Neural cell (in vitro differentiated cells): ENCODE results near the gene GMDS. TPM values are rescaled to one million over a fixed set of nuclear protein-coding genes. Genes with fewer than 3 reads are reported as not detected.

Experiments
- H2AFZ ChIP-seq: fragments of 200-600, 300-800 bp; sonication (generic), shearing (Covaris generic); 2 replicates; pipeline ENCODE4 v1.6.0; 2014; ENCODE audit warnings: low read depth, mild to moderate bottlenecking, antibody characterized with exemption, low read length, moderate library complexity
- H3F3A ChIP-seq: fragments of 200-600 bp; shearing (Covaris generic); 2 replicates; pipeline ENCODE4 v1.6.1; 2016; ENCODE audit warnings: mild to moderate bottlenecking, moderate library complexity, mixed read lengths, antibody characterized with exemption, low read length; ENCODE audit not compliant: insufficient read depth, poor library complexity, severe bottlenecking
- H3K27ac ChIP-seq: fragments of 200-600, 300-800 bp; sonication (generic), shearing (Covaris generic); 2 replicates; pipeline ENCODE4 v1.5.1; 2014; ENCODE audit warnings: mild to moderate bottlenecking, low read length, moderate library complexity
- H3K27me3 ChIP-seq: fragments of 300-800, 200-600 bp; sonication (generic), shearing (Covaris generic); 2 replicates; pipeline ENCODE4 v1.6.0; 2014; ENCODE audit warnings: mild to moderate bottlenecking, low read depth, low read length, moderate library complexity; ENCODE audit not compliant: insufficient read depth
- H3K36me3 ChIP-seq: fragments of 300-800, 200-600 bp; sonication (generic), shearing (Covaris generic); 2 replicates; pipeline ENCODE4 v1.5.1; 2014; ENCODE audit warnings: mild to moderate bottlenecking, antibody characterized with exemption, low read length, moderate library complexity; ENCODE audit not compliant: insufficient read depth
- H3K4me2 ChIP-seq: fragments of 300-800, 200-600 bp; sonication (generic), shearing (Covaris generic); 2 replicates; pipeline ENCODE4 v1.6.0; 2014; ENCODE audit warnings: mild to moderate bottlenecking, low read length
- H3K4me3 ChIP-seq: fragments of 300-800, 200-600 bp; sonication (generic), shearing (Covaris generic); 2 replicates; pipeline ENCODE4 v1.5.1; 2014; ENCODE audit warnings: mild to moderate bottlenecking, low read length, moderate library complexity
- H3K79me2 ChIP-seq: fragments of 200-600 bp; shearing (Covaris generic); replicated peaks from 2 replicates; pipeline ENCODE4 v1.6.0; 2014; ENCODE audit warnings: mild to moderate bottlenecking, low read length, moderate library complexity; ENCODE audit not compliant: insufficient read depth
- H3K9ac ChIP-seq: fragments of 300-800, 200-600 bp; sonication (generic), shearing (Covaris generic); 2 replicates; pipeline ENCODE4 v1.6.1; 2016; ENCODE audit warnings: mild to moderate bottlenecking, low read length, mixed read lengths
- H3K9me2 ChIP-seq: fragments of 200-600 bp; shearing (Covaris generic); 2 replicates; pipeline ENCODE4 v1.6.1; 2016; ENCODE audit warnings: mild to moderate bottlenecking, low read length, mixed read lengths; ENCODE audit not compliant: insufficient read depth
- H3K9me3 ChIP-seq: fragments of 200-600, 300-800 bp; sonication (generic), shearing (Covaris generic); 2 replicates; pipeline ENCODE4 v1.6.1; 2016; ENCODE audit warnings: mild to moderate bottlenecking, mixed run types, low read length, moderate library complexity, mixed read lengths
- H4K20me1 ChIP-seq: fragments of 200-600 bp; shearing (Covaris generic); 2 replicates; pipeline ENCODE4 v1.6.1; 2016; ENCODE audit warnings: mild to moderate bottlenecking, mixed run types; ENCODE audit not compliant: insufficient read depth
- CTCF ChIP-seq: fragments of 450-650 bp; IDR thresholded peaks from 2 replicates; pipeline ENCODE4 v1.5.1; 2014; ENCODE audit warnings: antibody characterized with exemption, mild to moderate bottlenecking, moderate library complexity; ENCODE audit not compliant: poor library complexity, severe bottlenecking
- EP300 ChIP-seq: fragments of 450-650 bp; conservative IDR thresholded peaks from 2 replicates; pipeline ENCODE4 v1.6.1; 2014; ENCODE audit warnings: antibody characterized with exemption, mild to moderate bottlenecking, moderate library complexity; ENCODE audit not compliant: poor library complexity, severe bottlenecking
- EZH2 ChIP-seq: fragments of 200-600, 300-800 bp; shearing (Covaris generic), sonication (generic); IDR thresholded peaks from 2 replicates; pipeline ENCODE4 v1.6.1; 2014; ENCODE audit warnings: antibody characterized with exemption, low read length, borderline replicate concordance, mild to moderate bottlenecking; ENCODE audit not compliant: insufficient read depth, poor library complexity, severe bottlenecking
- MXI1 ChIP-seq: fragments of 450-650 bp; conservative IDR thresholded peaks from 2 replicates; pipeline ENCODE4 v1.6.1; 2014; ENCODE audit warnings: antibody characterized with exemption, mild to moderate bottlenecking; ENCODE audit not compliant: poor library complexity, severe bottlenecking
- POLR2AphosphoS5 ChIP-seq: IDR thresholded peaks from 2 replicates; pipeline ENCODE4 v1.6.1; 2012
- RAD21 ChIP-seq: fragments of 450-650 bp; conservative IDR thresholded peaks from 2 replicates; pipeline ENCODE4 v1.6.1; 2014; ENCODE audit warnings: antibody characterized with exemption, mild to moderate bottlenecking, moderate library complexity
- REST ChIP-seq: IDR thresholded peaks from 2 replicates; pipeline ENCODE4 v1.6.1; 2012; ENCODE audit warnings: borderline replicate concordance
- SMC3 ChIP-seq: fragments of 450-650 bp; conservative IDR thresholded peaks from 2 replicates; pipeline ENCODE4 v1.6.1; 2014; ENCODE audit warnings: antibody characterized with exemption, mild to moderate bottlenecking, moderate library complexity; ENCODE audit not compliant: poor library complexity
- TAF1 ChIP-seq: IDR thresholded peaks from 2 replicates; pipeline ENCODE4 v1.6.1; 2012; ENCODE audit warnings: low read depth
- polyA plus RNA-seq: library from polyadenylated mRNA; depleted of rRNA; stranded (reverse); fragments of >200 nt; gene quantifications from 2 replicates; pipeline ENCODE4 v1.2.3, GENCODE V29; 2014

The GMDS gene
- polyA plus RNA-seq, 1 donor from 2014 or later, result 11.4 TPM

- Histone ChIP-seq H3K4me3 (no peak overlapping the region), H3K36me3 (no peaks in the 10 kb centered on the region), H3K9ac (no peak overlapping the region), H4K20me1 (no peaks in the 10 kb centered on the region), H3K27me3 (no peaks in the 10 kb centered on the region), H3K9me3 (peaks cover 8% of the 10 kb centered on the region), H3K4me2 (no peak overlapping the region), H2AFZ (no peak overlapping the region), H3K9me2 (no peaks in the 10 kb centered on the region), H3F3A (no peaks in the 10 kb centered on the region), H3K27ac (no peak overlapping the region), H3K79me2 (no peaks in the 10 kb centered on the region)
- TF ChIP-seq POLR2AphosphoS5, result no peak
- TF ChIP-seq SMC3, result no peak
- no peak for TF ChIP-seq EZH2
- no peak for TF ChIP-seq EP300
- TF ChIP-seq RAD21, result no peak
- no peak for TF ChIP-seq CTCF
- TF ChIP-seq MXI1, result no peak
- no peak for TF ChIP-seq TAF1
- no peak for TF ChIP-seq REST
These were observed 240.5 kb downstream of the GMDS start for GRCh38 chr6:2004888-2005287.

DNA sequence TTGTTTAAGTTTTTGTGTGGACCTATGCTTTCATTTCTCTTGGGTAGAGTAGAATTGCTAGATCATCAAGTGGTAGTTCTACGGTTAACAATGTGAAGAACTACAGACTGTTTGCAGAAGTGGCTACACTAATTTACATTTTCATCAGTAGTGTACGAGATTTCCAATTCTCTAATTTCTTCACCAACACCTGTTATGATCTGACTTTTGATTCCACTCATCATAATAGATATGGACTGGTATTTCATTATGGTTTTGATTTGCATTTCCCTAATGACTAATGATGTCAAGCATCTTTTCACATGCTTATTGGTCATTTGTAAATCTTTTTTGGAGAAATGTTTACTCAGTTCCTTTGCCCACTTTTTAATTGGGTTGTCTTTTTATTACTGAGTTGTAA lies 244.4 kb downstream of the GMDS start:
- Histone ChIP-seq H3F3A (no peaks in the 10 kb centered on the region), H3K4me3 (no peak overlapping the region), H3K9ac (no peak overlapping the region), H4K20me1 (no peaks in the 10 kb centered on the region), H3K36me3 (no peaks in the 10 kb centered on the region), H3K27me3 (no peaks in the 10 kb centered on the region), H3K79me2 (no peaks in the 10 kb centered on the region), H2AFZ (no peak overlapping the region), H3K9me3 (no peaks in the 10 kb centered on the region), H3K9me2 (no peaks in the 10 kb centered on the region), H3K27ac (no peak overlapping the region), H3K4me2 (no peak overlapping the region)
- TF ChIP-seq SMC3, result no peak
- TF ChIP-seq EP300, result no peak
- no peak for TF ChIP-seq EZH2
- TF ChIP-seq RAD21, result no peak
- no peak for TF ChIP-seq CTCF
- no peak for TF ChIP-seq TAF1
- TF ChIP-seq MXI1, result no peak
- TF ChIP-seq REST, result no peak
- no peak for TF ChIP-seq POLR2AphosphoS5
